ENCODE results near the gene FTCD. TPM values are rescaled to one million over a fixed set of nuclear protein-coding genes. Genes with fewer than 3 reads are reported as not detected.

Gene FTCD
- total RNA-seq, 1 donor from 2014 or later: not detected

- Histone ChIP-seq H3K4me1 (no peaks in the 10 kb centered on the region), H3K36me3 (peaks cover 0 to 37% of the 10 kb centered on the region in 2 donors), H3K4me3 (no peak overlapping the region), H3K9me3 (no peaks in the 10 kb centered on the region), H3K27ac (no peak overlapping the region), H3K27me3 (no peaks in the 10 kb centered on the region)
- no peak for DNase-seq (ENCODE audit: extremely low spot score in 2 of 2)
- intact Hi-C loops (cut with DNase I): no loop called here
- TF ChIP-seq POLR2AphosphoS5 (IDR thresholded peaks at IDR 0.05; ENCODE audit: insufficient read depth in 1 of 2, low read depth in 1 of 2) (no peak), POLR2A (IDR thresholded peaks at IDR 0.05) (no peak)
- TF ChIP-seq, protein P1, sequence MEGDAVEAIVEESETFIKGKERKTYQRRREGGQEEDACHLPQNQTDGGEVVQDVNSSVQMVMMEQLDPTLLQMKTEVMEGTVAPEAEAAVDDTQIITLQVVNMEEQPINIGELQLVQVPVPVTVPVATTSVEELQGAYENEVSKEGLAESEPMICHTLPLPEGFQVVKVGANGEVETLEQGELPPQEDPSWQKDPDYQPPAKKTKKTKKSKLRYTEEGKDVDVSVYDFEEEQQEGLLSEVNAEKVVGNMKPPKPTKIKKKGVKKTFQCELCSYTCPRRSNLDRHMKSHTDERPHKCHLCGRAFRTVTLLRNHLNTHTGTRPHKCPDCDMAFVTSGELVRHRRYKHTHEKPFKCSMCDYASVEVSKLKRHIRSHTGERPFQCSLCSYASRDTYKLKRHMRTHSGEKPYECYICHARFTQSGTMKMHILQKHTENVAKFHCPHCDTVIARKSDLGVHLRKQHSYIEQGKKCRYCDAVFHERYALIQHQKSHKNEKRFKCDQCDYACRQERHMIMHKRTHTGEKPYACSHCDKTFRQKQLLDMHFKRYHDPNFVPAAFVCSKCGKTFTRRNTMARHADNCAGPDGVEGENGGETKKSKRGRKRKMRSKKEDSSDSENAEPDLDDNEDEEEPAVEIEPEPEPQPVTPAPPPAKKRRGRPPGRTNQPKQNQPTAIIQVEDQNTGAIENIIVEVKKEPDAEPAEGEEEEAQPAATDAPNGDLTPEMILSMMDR (IDR thresholded peaks at IDR 0.05): no peak
Measured at GRCh38 chr21:46127239-46128105, 27.9 kb downstream of the FTCD start.

DNA sequence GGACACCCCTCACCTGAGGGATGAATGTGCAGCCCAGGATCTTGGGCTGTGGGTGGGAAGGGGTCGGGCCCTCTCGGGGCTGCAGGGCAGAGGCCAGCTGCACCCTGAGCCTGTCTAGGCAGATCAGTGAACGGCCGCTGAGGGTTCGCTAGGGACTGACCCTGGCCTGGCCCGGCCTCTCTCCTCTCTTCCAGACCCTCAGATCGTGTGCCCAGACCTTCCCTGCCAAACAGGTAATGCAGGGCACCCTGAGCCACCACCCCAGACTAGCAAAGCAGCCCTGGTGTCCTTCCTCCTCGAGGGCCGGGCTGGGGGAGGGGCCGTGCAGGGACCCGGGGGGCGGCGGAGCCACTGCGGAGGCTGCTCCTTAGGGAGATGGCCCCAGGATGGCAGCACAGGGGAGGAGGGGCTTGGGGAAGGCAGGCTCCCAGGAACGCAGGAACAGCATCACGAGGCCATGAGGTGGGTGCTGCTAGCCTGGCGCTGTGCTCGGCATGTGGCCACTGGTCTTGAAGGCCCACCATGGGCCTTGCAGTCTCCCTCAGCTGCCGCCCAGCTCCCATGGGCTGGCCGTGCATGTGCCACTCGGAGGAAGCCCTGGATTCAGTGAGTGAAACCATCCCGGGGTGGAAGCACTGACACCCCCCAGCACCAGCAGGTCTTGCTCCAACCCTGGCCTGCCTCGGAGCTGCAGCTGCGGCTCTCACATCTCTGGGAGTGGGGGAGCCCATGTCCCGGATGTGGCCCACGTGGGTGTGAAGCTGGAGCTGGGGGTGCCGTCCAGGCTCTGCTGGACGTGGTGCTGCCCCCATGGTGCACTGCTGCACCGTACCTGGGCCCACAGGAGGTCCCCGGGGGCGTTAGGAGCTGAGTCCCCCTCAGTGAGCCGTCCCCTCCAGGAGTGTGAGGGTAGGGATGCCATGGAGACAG, 28.8 kb downstream of the FTCD start:
- Histone ChIP-seq H3K27me3 (no peaks in the 10 kb centered on the region), H3K4me3 (no peak overlapping the region), H3K4me1 (no peaks in the 10 kb centered on the region), H3K27ac (no peak overlapping the region), H3K9me3 (no peaks in the 10 kb centered on the region), H3K36me3 (peaks cover 0 to 46% of the 10 kb centered on the region in 2 donors)
- no peak for DNase-seq (ENCODE audit: extremely low spot score in 2 of 2)
- TF ChIP-seq POLR2A (IDR thresholded peaks at IDR 0.05): no peak
- TF ChIP-seq, protein P1 (IDR thresholded peaks at IDR 0.05): no peak
- TF ChIP-seq POLR2AphosphoS5 (IDR thresholded peaks at IDR 0.05; ENCODE audit: insufficient read depth in 1 of 2, low read depth in 1 of 2): no peak
- intact Hi-C loops (cut with DNase I): no loop called here

- H3K27ac ChIP-seq: no peak overlapping the region
- no peak for DNase-seq (ENCODE audit: extremely low spot score in 2 of 2)
- no peaks in the 10 kb centered on the region for H3K4me1 ChIP-seq
- H3K36me3 ChIP-seq: peaks cover 0 to 53% of the 10 kb centered on the region in 2 donors
- H3K9me3 ChIP-seq: no peaks in the 10 kb centered on the region
- H3K27me3 ChIP-seq: no peaks in the 10 kb centered on the region
- no peak for TF ChIP-seq POLR2A (IDR thresholded peaks at IDR 0.05)
- peak in 1 of 2 donors; percentile 26 for TF ChIP-seq POLR2AphosphoS5 (IDR thresholded peaks at IDR 0.05; ENCODE audit: insufficient read depth in 1 of 2, low read depth in 1 of 2)
- H3K4me3 ChIP-seq: no peak overlapping the region
- intact Hi-C loops (cut with DNase I): no loop called here
Measured at GRCh38 chr21:46125846-46126301, 29.5 kb downstream of the FTCD start.

DNA sequence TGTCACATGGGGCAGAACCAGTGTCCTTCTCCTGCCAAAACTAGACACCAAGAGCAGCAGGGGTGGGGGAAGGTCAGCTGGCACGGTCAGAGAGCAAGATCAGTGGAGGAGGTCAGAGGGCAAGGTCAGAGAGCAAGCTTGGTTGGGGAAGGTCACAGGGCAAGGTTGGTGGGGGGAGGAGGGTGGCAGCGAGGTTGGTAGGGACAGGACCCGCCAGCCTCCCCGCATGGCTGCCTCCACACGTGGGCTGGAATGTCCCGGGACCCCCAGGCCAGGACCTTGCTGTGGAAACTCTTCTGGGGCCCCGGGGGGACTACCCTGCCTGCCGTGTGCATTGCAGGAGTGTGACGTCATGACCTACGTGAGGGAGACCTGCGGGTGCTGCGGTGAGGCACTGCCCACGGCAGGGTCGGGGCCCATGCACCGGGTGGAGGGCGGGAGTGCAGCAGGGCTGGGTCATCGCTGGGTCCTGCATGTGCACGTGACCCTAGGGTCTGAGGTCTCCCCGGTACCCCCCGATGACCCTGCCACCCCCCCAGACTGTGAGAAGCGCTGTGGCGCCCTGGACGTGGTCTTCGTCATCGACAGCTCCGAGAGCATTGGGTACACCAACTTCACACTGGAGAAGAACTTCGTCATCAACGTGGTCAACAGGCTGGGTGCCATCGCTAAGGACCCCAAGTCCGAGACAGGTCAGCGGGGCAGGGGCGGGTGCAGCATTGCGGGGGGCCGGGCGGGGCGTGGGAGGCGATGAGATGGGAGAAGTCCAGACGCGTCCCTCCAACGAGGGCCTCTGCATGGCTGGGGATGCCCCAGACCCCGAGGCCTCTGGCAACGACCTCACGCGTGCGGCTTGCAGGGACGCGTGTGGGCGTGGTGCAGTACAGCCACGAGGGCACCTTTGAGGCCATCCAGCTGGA, 30.2 kb downstream of the FTCD start:
- Histone ChIP-seq H3K27ac (no peak overlapping the region), H3K4me1 (no peaks in the 10 kb centered on the region)
- DNase-seq (ENCODE audit: extremely low spot score in 2 of 2): no peak

More for the DNA sequence above, 30.2 kb downstream of the FTCD start:
- Histone ChIP-seq H3K4me3 (no peak overlapping the region), H3K9me3 (no peaks in the 10 kb centered on the region), H3K27me3 (no peaks in the 10 kb centered on the region), H3K36me3 (peaks cover 0 to 60% of the 10 kb centered on the region in 2 donors)
- TF ChIP-seq POLR2AphosphoS5 (IDR thresholded peaks at IDR 0.05; ENCODE audit: insufficient read depth in 1 of 2, low read depth in 1 of 2) (no peak), POLR2A (IDR thresholded peaks at IDR 0.05) (no peak)
- TF ChIP-seq, protein P1 (IDR thresholded peaks at IDR 0.05): no peak
- intact Hi-C loops (cut with DNase I): no loop called here

Data from vagina (tissue), 2 donors.